ENCODE measurements around the gene SND1.

SND1 gene

DNA sequence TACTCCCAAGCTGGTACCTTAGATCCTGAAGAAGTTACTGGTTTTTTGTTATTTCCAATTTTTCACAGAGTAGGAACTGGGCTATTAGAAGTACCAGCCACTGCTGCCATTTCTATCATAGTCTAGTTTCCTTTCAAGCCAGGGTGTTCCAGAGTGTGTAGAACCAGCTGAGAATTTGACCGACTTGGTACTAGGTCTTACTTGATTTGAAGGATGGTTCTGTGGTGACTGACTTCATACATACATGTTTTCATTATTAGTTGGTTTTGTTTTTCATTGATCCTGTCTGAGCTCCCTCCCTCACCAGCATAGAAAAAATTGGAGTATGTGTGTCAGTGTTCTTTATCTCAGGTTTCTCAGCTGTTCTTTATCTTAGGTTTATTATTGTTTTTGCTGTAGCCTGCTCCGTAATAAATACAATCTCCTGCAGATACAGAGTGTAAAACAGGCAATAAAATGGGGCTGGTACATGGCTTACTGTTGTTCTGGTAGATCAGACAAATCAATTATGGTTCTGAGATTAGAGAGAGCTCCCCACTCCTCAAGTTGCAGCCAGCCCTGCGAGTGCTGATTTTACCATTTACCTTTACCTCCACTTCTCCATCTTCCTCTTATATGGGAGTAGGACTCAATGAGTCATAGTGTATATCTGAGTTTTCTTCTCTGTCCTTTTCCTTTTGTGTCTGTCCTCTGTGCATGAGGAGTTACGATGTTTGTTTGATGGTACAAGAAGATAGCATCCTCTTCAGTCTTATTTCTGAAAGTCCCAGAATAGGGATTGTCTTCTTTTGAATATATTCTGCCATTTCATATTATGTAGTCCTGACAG is 256.6 kb downstream of the SND1 start:
- DNase-seq, result no peak
- no peak for TF ChIP-seq POLR2A (IDR thresholded peaks at IDR 0.05; ENCODE audit: low read length)
- TF ChIP-seq GATA1 (IDR thresholded peaks at IDR 0.05; ENCODE audit: low read depth, low read length), result no peak

DNA sequence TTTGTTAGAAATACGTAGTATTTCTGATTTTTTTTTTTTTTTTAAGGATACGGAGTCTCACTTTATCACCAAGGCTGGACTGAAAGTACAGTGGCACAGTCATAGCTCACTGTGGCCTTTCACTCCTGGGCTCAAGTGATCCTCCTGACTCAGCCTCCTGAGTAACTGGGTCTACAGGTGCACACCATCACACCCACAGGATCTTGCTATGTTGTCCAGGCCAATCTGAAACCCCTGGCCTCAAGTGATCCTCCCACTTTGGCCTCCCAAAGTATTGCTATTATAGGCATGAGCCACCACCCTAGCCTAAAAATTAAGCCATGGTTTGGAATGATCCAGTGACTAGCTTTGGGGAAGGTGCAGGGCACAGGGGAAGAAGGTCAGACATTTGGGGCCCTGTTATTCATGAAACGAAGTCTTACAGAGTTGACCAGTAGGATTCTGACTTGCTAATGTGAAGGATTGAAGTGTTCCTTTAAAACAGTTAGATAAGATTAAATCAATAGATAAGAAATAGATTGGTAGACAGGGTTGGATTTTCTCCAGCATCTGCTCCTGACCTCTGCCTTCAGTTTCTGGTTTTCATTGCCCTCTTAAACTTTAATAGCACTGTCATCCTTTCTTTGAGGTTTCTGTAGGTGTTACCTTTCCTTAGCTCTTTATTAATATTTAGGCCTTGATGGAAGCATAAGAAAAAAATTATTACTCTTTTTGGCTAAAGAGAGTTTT is 257.6 kb downstream of the SND1 start:
- TF ChIP-seq POLR2A (IDR thresholded peaks at IDR 0.05; ENCODE audit: low read length) (no peak), GATA1 (IDR thresholded peaks at IDR 0.05; ENCODE audit: low read depth, low read length) (no peak)
- DNase-seq, result no peak

- DNase-seq, result no peak
- TF ChIP-seq POLR2A (IDR thresholded peaks at IDR 0.05; ENCODE audit: low read length) (no peak), GATA1 (IDR thresholded peaks at IDR 0.05; ENCODE audit: low read depth, low read length) (no peak)
Measured at GRCh38 chr7:127910670-127911069, 258.7 kb downstream of the SND1 start.

- TF ChIP-seq GATA1 (IDR thresholded peaks at IDR 0.05; ENCODE audit: low read depth, low read length) (no peak), POLR2A (IDR thresholded peaks at IDR 0.05; ENCODE audit: low read length) (no peak)
Measured at GRCh38 chr7:127911968-127912511, 260.0 kb downstream of the SND1 start.

GRCh38 chr7:127912901-127913300 is 260.9 kb downstream of the SND1 start:
- TF ChIP-seq GATA1 (IDR thresholded peaks at IDR 0.05; ENCODE audit: low read depth, low read length), result no peak
- no peak for TF ChIP-seq POLR2A (IDR thresholded peaks at IDR 0.05; ENCODE audit: low read length)
- DNase-seq, result no peak

More at GRCh38 chr7:127911968-127912511, 260.0 kb downstream of the SND1 start:
- no peak for DNase-seq

DNA sequence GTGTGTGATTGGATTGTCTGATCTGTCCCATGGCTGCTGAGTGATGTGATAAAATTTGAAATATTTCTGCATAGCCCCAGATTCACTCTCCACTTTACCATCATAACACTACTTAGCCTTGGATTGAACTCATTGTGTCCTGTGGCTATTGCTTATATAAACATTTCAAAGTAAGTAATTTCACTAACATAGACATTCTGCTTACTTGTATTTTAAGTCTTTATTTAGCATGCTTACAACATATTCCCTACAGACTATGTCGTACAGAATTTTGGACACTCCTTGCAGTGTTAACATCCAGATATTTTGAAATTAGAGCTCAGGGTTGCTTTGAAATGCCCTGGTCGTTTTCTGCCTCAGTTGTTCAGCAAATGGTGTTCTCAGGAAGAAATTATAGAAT is 261.7 kb downstream of the SND1 start:
- no peak for TF ChIP-seq POLR2A (IDR thresholded peaks at IDR 0.05; ENCODE audit: low read length)
- TF ChIP-seq GATA1 (IDR thresholded peaks at IDR 0.05; ENCODE audit: low read depth, low read length), result no peak
- no peak for DNase-seq

- DNase-seq, result no peak
- no peak for TF ChIP-seq POLR2A (IDR thresholded peaks at IDR 0.05; ENCODE audit: low read length)
- TF ChIP-seq GATA1 (IDR thresholded peaks at IDR 0.05; ENCODE audit: low read depth, low read length), result no peak
Measured at GRCh38 chr7:127914693-127915092, 262.7 kb downstream of the SND1 start.

GRCh38 chr7:127916735-127917134 is 264.7 kb downstream of the SND1 start:
- DNase-seq, result no peak
- TF ChIP-seq POLR2A (IDR thresholded peaks at IDR 0.05; ENCODE audit: low read length) (no peak), GATA1 (IDR thresholded peaks at IDR 0.05; ENCODE audit: low read depth, low read length) (no peak)

DNA sequence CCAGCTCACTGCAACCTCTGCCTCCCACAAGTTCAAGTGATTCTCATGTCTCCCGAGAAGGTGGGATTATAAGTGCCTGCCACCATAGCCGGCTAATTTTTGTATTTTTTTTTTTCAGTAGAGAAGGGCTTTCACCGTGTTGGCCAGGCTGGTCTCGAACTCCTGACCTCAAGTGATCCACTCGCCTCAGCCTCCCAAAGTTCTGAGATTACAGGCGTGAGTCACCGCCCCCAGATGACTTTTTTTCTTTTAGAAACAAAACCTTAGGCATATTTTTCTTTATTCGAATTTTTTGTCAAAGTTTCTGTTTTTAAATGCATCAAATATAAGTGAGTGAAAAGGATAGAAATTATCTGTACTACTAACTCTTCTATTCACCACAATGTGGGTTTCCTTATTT is 266.1 kb downstream of the SND1 start:
- TF ChIP-seq POLR2A (IDR thresholded peaks at IDR 0.05; ENCODE audit: low read length) (no peak), GATA1 (IDR thresholded peaks at IDR 0.05; ENCODE audit: low read depth, low read length) (no peak)
- DNase-seq, result no peak

GRCh38 chr7:127920787-127921438 is 268.9 kb downstream of the SND1 start:
- TF ChIP-seq GATA1 (IDR thresholded peaks at IDR 0.05; ENCODE audit: low read depth, low read length), result no peak
- no peak for TF ChIP-seq POLR2A (IDR thresholded peaks at IDR 0.05; ENCODE audit: low read length)
- no peak for DNase-seq

DNA sequence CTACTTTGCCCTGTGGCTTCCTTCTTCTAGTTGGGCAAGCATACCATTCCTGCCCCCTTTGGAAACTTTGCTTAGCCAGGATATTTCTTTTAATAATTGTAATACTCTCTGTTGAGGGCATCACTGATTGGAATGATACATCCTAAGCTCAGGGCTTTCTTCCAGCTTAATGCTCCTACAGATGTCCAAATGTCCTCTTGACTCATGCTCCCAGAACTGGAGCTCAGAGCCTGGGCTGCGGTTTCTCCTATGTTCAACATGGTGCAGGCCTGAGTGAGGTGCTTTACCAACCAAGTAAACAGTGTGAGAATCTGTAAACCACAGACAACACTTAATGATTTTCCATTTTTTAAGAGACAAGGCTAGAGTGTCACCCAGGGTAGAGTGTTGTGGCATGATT is 270.7 kb downstream of the SND1 start:
- DNase-seq, result no peak
- no peak for TF ChIP-seq POLR2A (IDR thresholded peaks at IDR 0.05; ENCODE audit: low read length)
- no peak for TF ChIP-seq GATA1 (IDR thresholded peaks at IDR 0.05; ENCODE audit: low read depth, low read length)

- no peak for DNase-seq
- no peak for TF ChIP-seq GATA1 (IDR thresholded peaks at IDR 0.05; ENCODE audit: low read depth, low read length)
- TF ChIP-seq POLR2A (IDR thresholded peaks at IDR 0.05; ENCODE audit: low read length), result no peak
Measured at GRCh38 chr7:127924874-127925273, 272.9 kb downstream of the SND1 start.

DNA sequence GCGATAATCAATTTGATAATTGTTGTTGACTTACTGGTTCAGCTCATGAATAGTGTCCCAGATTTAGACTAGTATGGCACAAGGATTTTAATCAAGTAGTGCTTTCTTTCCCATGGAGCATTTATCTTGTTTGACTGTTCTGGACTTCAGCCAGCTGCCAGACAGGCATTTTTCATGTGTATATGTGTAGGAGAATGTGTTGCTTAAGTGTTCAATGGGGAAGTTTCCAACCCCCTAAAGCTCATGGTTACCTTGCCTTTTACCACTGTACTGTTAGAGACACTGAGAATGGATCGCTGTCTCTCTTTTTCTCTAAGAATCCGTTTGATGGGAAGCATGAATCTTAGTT is 275.3 kb downstream of the SND1 start:
- no peak for TF ChIP-seq GATA1 (IDR thresholded peaks at IDR 0.05; ENCODE audit: low read depth, low read length)
- TF ChIP-seq POLR2A (IDR thresholded peaks at IDR 0.05; ENCODE audit: low read length), result no peak
- DNase-seq, result no peak

- TF ChIP-seq GATA1 (IDR thresholded peaks at IDR 0.05; ENCODE audit: low read depth, low read length), result no peak
- no peak for TF ChIP-seq POLR2A (IDR thresholded peaks at IDR 0.05; ENCODE audit: low read length)
- DNase-seq, result no peak
Measured at GRCh38 chr7:127928222-127928621, 276.2 kb downstream of the SND1 start.

All from erythroblast (primary cell).